ENCODE measurements around the gene LENG8. TPM values are rescaled to one million over a fixed set of nuclear protein-coding genes. Genes with fewer than 3 reads are reported as not detected.

Gene LENG8
- total and polyA plus RNA-seq, 2 of the 13 experiments (the other 11 are each of a cell fraction or from before 2014, with no cell fraction given): 14.3 to 41.9 TPM

GRCh38 chr19:54463531-54464043 is 14.6 kb downstream of the LENG8 start, which contains the start of gene LENG9 (continued):
- TF ChIP-seq PRMT3 (CRISPR knock-in tag; IDR thresholded peaks at IDR 0.05; ENCODE audit: borderline replicate concordance, low read depth): no peak
- TF ChIP-seq POLR2AphosphoS5 (IDR thresholded peaks at IDR 0.05; ENCODE audit: low read depth, low read length): peak; percentile 83
- no peak for TF ChIP-seq USF2 (IDR thresholded peaks at IDR 0.05; ENCODE audit: low read depth, low read length)
- TF ChIP-seq USF2 (CRISPR knock-in tag; IDR thresholded peaks at IDR 0.05; ENCODE audit: borderline replicate concordance): no peak
- TF ChIP-seq ELF3 (CRISPR knock-in tag; IDR thresholded peaks at IDR 0.05): 0 out of 2 replicates have a peak, but pooled peaks have one; percentile 8
- no peak for TF ChIP-seq IKZF4 (CRISPR knock-in tag; IDR thresholded peaks at IDR 0.05; ENCODE audit: borderline replicate concordance, low read depth, not compliant biosample characterization)
- peak; percentile 99 for TF ChIP-seq HNRNPLL (IDR thresholded peaks at IDR 0.05; ENCODE audit: low read depth, low read length, poor library complexity, severe bottlenecking)
- TF ChIP-seq ZSCAN30 (CRISPR knock-in tag; IDR thresholded peaks at IDR 0.05): no peak
- TF ChIP-seq ZNF280B (CRISPR knock-in tag; IDR thresholded peaks at IDR 0.05; ENCODE audit: borderline replicate concordance): peak; percentile 81; the same call in 1 of the 2 replicates
- TF ChIP-seq RBFOX2 (IDR thresholded peaks at IDR 0.05; ENCODE audit: low read depth, low read length): peak; percentile 70
- 0 out of 2 replicates have a peak, but pooled peaks have one; percentile 18 for TF ChIP-seq WIZ (CRISPR knock-in tag; IDR thresholded peaks at IDR 0.05)
- no peak for TF ChIP-seq FOSL1 (CRISPR knock-in tag; IDR thresholded peaks at IDR 0.05; ENCODE audit: borderline replicate concordance)
- no peak for TF ChIP-seq ZNF263 (CRISPR knock-in tag; IDR thresholded peaks at IDR 0.05)
- no peak for TF ChIP-seq BRF2 (CRISPR knock-in tag; IDR thresholded peaks at IDR 0.05)
- TF ChIP-seq ZNF770 (CRISPR knock-in tag; IDR thresholded peaks at IDR 0.05): peak; percentile 12; the same call in 1 of the 2 replicates
- peak; percentile 50; the same call in 1 of the 2 replicates for TF ChIP-seq ZNF335 (CRISPR knock-in tag; IDR thresholded peaks at IDR 0.05)
- peak; percentile 19; the same call in 1 of the 2 replicates for TF ChIP-seq MED1 (CRISPR knock-in tag; IDR thresholded peaks at IDR 0.05)
- no peak for TF ChIP-seq ZNF484 (CRISPR knock-in tag; IDR thresholded peaks at IDR 0.05; ENCODE audit: borderline replicate concordance, low read depth)
- TF ChIP-seq ZNF12 (CRISPR knock-in tag; IDR thresholded peaks at IDR 0.05): peak; percentile 54
- TF ChIP-seq ZZZ3 (CRISPR knock-in tag; IDR thresholded peaks at IDR 0.05; ENCODE audit: borderline replicate concordance): peak; percentile 14; the same call in 1 of the 2 replicates
- TF ChIP-seq SAP130 (CRISPR knock-in tag; IDR thresholded peaks at IDR 0.05; ENCODE audit: low read depth): peak; percentile 57
- TF ChIP-seq TEF (CRISPR knock-in tag; IDR thresholded peaks at IDR 0.05): no peak
- TF ChIP-seq FOXK1 (CRISPR knock-in tag; IDR thresholded peaks at IDR 0.05; ENCODE audit: borderline replicate concordance, low read depth): no peak

Measured in HepG2 (cell line).